ENCODE measurements around the gene KRTAP5-2. TPM values are rescaled to one million over a fixed set of nuclear protein-coding genes. Genes with fewer than 3 reads are reported as not detected.

KRTAP5-2 gene
- total and polyA plus RNA-seq, 2 of the 4 experiments (the other 2 are of a cell fraction), result not detected

DNA sequence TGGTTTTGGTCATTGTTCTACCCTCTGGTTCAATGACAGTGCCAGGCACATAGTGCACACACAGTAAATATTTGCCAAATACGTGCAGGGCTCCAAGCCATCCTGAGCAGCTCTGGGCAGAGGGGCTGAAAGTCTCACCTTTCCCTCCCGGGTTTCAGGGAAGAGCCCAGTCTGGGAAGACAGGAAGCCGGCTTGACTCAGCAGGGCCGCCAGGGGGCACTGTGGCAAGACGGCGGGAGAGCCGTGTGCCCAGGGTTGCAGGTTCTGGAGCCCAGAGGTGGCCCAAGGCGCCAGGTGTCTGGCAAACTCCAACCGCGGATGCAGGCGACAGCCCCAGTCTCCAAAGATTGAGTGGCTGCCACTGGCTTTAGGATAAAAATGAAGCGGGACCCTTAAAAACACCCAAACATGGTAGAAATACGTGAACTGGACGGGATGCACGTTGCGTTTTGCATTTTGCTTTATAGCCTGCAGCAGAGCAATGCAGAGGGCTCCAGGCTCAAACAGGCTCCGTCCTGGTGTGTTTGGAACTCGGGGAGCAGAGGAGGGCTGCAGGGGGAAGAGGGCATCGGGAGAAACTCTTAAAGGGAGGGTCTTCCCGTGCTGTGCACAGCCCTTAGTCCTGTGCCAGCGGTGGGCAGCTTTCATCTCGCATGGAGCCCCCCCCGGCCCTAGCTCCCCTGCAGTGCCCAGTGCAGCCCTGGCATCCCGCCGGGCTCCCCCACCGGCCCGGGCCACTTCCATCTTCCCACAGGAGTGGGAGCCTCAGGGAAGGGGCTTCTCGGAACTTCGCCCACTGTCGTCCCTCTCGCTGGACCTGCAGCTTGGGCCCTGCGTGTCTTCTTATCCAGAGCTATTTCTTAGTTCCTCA lies 42.2 kb upstream of the KRTAP5-2 start:
- no peaks in the 10 kb centered on the region for H3K4me1 ChIP-seq (ENCODE audit: control insufficient read depth, insufficient read depth, low read length)
- H3K9me1 ChIP-seq (ENCODE audit: insufficient read depth, low read length), result no peaks in the 10 kb centered on the region
- no TSS peak for BruUV-seq (replicated peaks)
- no peak overlapping the region for H3K4me3 ChIP-seq (ENCODE audit: insufficient read depth, low read depth, low read length)
- no peak overlapping the region for H2AK9ac ChIP-seq (replicated peaks; ENCODE audit: low read depth, low read length, poor library complexity)
- H3K4me2 ChIP-seq (ENCODE audit: low read depth, low read length), result no peak overlapping the region
- no peak overlapping the region for H2BK120ac ChIP-seq (ENCODE audit: low read depth, low read length)
- no peaks in the 10 kb centered on the region for H3K79me1 ChIP-seq (ENCODE audit: low read depth in 1 of 2, low read length in 2 of 2)
- H4K91ac ChIP-seq (ENCODE audit: insufficient read depth, low read depth, low read length), result no peak overlapping the region
- H2BK5ac ChIP-seq (ENCODE audit: low read depth, low read length, poor library complexity, severe bottlenecking), result no peak overlapping the region
- in situ Hi-C loops (cut with MboI; ENCODE audit: low sequenced_read_pairs) (no loop called here), dilution Hi-C loops (cut with HindIII; ENCODE audit: low sequenced_read_pairs, unreplicated experiment) (no loop called here), intact Hi-C loops (cut with micrococcal nuclease) (no loop called here)
- no peak overlapping the region for H3K14ac ChIP-seq (replicated peaks; ENCODE audit: low read depth, low read length)
- ChIA-PET POLR2A (ENCODE audit: unreplicated experiment) (no interaction called here), CTCF (interaction anchor here (0.6 to 1.9 kb wide), 5 partner anchors 10 to 282 kb away, joined by 3 to 6 read pairs (median 3); no protein-coding TSS in a partner anchor)
- no peak overlapping the region for H3K18ac ChIP-seq (ENCODE audit: low read depth, low read length)
- no peak overlapping the region for H4K5ac ChIP-seq (ENCODE audit: low read depth, low read length)
- H2BK15ac ChIP-seq (ENCODE audit: low read depth, low read length), result no peak overlapping the region
- H3K36me3 ChIP-seq (ENCODE audit: control insufficient read depth, insufficient read depth, low read length), result no peaks in the 10 kb centered on the region
- H2AK5ac ChIP-seq (ENCODE audit: low read depth, low read length), result no peak overlapping the region
- no peak overlapping the region for H4K8ac ChIP-seq (ENCODE audit: low read depth in 2 of 2, low read length in 2 of 2)
- H3K56ac ChIP-seq (ENCODE audit: extremely low read depth, insufficient read depth, low read length), result no peak overlapping the region
- no peak for DNase-seq
- no peak overlapping the region for H3K4ac ChIP-seq (ENCODE audit: low read depth, low read length)
- no peak overlapping the region for H2BK20ac ChIP-seq (ENCODE audit: low read depth, low read length)
- no peak overlapping the region for H2AFZ ChIP-seq (replicated peaks; ENCODE audit: low read length, poor library complexity)
- H3K9me3 ChIP-seq (ENCODE audit: control insufficient read depth, insufficient read depth, low read length), result no peaks in the 10 kb centered on the region
- H3K9ac ChIP-seq (ENCODE audit: low read depth, low read length), result no peak overlapping the region
- ATAC-seq (ENCODE audit: low read depth), result peak; percentile 66; the same call in 1 of the 2 replicates
- WGBS, 2 experiments (ENCODE audit: extremely low coverage in 2 of 2, insufficient read length in 1 of 2), result 59% methylated on average over 6 of the region's 32 CpGs; no CpG with 5 or more reads in 1 of the 2 experiments
- peaks cover 54% of the 10 kb centered on the region for H3K27me3 ChIP-seq (ENCODE audit: control insufficient read depth, insufficient read depth, low read length)
- no peak overlapping the region for H3K27ac ChIP-seq (ENCODE audit: insufficient read depth, low read length)
- no peaks in the 10 kb centered on the region for H4K20me1 ChIP-seq (ENCODE audit: insufficient read depth, low read length)
- H3K23ac ChIP-seq (ENCODE audit: low read depth, low read length), result no peak overlapping the region
- TF ChIP-seq MAZ (IDR thresholded peaks at IDR 0.05; ENCODE audit: borderline replicate concordance, low read depth, low read length), result no peak
- TF ChIP-seq, protein P1, sequence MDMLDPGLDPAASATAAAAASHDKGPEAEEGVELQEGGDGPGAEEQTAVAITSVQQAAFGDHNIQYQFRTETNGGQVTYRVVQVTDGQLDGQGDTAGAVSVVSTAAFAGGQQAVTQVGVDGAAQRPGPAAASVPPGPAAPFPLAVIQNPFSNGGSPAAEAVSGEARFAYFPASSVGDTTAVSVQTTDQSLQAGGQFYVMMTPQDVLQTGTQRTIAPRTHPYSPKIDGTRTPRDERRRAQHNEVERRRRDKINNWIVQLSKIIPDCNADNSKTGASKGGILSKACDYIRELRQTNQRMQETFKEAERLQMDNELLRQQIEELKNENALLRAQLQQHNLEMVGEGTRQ (IDR thresholded peaks at IDR 0.05; ENCODE audit: low read depth, low read length), result no peak
- TF ChIP-seq FOS (IDR thresholded peaks at IDR 0.05; ENCODE audit: low read depth, low read length), result no peak
- no peak for TF ChIP-seq POLR2A (IDR thresholded peaks at IDR 0.05; ENCODE audit: low read depth, low read length)
- TF ChIP-seq BHLHE40 (IDR thresholded peaks at IDR 0.05; ENCODE audit: low read depth, low read length), result no peak
- no peak for TF ChIP-seq RFX5 (IDR thresholded peaks at IDR 0.05; ENCODE audit: low read depth, low read length)
- TF ChIP-seq, protein P2, sequence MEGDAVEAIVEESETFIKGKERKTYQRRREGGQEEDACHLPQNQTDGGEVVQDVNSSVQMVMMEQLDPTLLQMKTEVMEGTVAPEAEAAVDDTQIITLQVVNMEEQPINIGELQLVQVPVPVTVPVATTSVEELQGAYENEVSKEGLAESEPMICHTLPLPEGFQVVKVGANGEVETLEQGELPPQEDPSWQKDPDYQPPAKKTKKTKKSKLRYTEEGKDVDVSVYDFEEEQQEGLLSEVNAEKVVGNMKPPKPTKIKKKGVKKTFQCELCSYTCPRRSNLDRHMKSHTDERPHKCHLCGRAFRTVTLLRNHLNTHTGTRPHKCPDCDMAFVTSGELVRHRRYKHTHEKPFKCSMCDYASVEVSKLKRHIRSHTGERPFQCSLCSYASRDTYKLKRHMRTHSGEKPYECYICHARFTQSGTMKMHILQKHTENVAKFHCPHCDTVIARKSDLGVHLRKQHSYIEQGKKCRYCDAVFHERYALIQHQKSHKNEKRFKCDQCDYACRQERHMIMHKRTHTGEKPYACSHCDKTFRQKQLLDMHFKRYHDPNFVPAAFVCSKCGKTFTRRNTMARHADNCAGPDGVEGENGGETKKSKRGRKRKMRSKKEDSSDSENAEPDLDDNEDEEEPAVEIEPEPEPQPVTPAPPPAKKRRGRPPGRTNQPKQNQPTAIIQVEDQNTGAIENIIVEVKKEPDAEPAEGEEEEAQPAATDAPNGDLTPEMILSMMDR (conservative IDR thresholded peaks at IDR 0.05; ENCODE audit: low read depth, low read length), result peak; percentile 62
- no peak for TF ChIP-seq NFE2L2 (IDR thresholded peaks at IDR 0.05; ENCODE audit: low read depth, low read length)
- no peak for TF ChIP-seq CHD1 (IDR thresholded peaks at IDR 0.05; ENCODE audit: low read depth, low read length)
- 0 out of 2 replicates have a peak, but pooled peaks have one; percentile 12 for TF ChIP-seq RAD21 (IDR thresholded peaks at IDR 0.05; ENCODE audit: low read length)
- TF ChIP-seq MXI1 (IDR thresholded peaks at IDR 0.05; ENCODE audit: borderline replicate concordance, low read depth, low read length), result no peak
- TF ChIP-seq CEBPB (IDR thresholded peaks at IDR 0.05; ENCODE audit: low read depth, low read length), result no peak
- TF ChIP-seq MAFK (IDR thresholded peaks at IDR 0.05; ENCODE audit: low read depth, low read length), result no peak
- no peak for TF ChIP-seq RCOR1 (IDR thresholded peaks at IDR 0.05; ENCODE audit: insufficient replicate concordance, low read length)
- peak; percentile 32; the same call in 1 of the 2 replicates for TF ChIP-seq SMC3 (IDR thresholded peaks at IDR 0.05; ENCODE audit: low read depth, low read length)
